Motor neuron (in vitro differentiated cells): ENCODE results near the gene ATP2A3. TPM values are rescaled to one million over a fixed set of nuclear protein-coding genes. Genes with fewer than 3 reads are reported as not detected.

Experiments used
- ATAC-seq, 8 experiments: fragments of 200-7000 bp; cut with Tn5 transposase; replicated peaks in 6 of 8; 2 replicates each; pipeline ENCODE4 v1.8.0; 2021; ENCODE audit warnings: mild to moderate bottlenecking in 8 of 8, moderate library complexity in 8 of 8
- H3K27ac ChIP-seq, 2 donors: fragments of 250-450 bp; sonication (Bioruptor Pico); 2 replicates each; pipeline ENCODE4 v1.9.0; 2021; ENCODE audit warnings: antibody characterized with exemption in 2 of 2, mild to moderate bottlenecking in 2 of 2, moderate library complexity in 1 of 2
- H3K4me1 ChIP-seq, 2 donors: fragments of 250-450 bp; sonication (Bioruptor Pico); replicated peaks in 1 of 2; 2 replicates each; pipeline ENCODE4 v1.6.1; 2021; ENCODE audit warnings: antibody characterized with exemption in 2 of 2, mild to moderate bottlenecking in 2 of 2, moderate library complexity in 1 of 2
- H3K4me3 ChIP-seq, 5 donors: fragments of 250-450 bp; sonication (Bioruptor Pico); 2 replicates each; pipeline ENCODE4 v1.9.0; 2021; ENCODE audit warnings: antibody characterized with exemption in 5 of 5, mild to moderate bottlenecking in 5 of 5, moderate library complexity in 4 of 5
- WGBS, 10 experiments: fragments of 450-650 bp; shearing (Covaris generic); methylation state at CpG; one replicate each; pipeline ENCODE4 v1.0.0; 2022; 5-methylcytosine and 5-hydroxymethylcytosine counted together
- in situ Hi-C, 9 experiments: fragments of 400-800 bp; cut with MboI; loops; one replicate each; pipeline ENCODE4 v1.15.0; 2021; ENCODE audit warnings: low sequenced_read_pairs in 9 of 9, low pct_unique_long_range_greater_than_20kb in 2 of 9; ENCODE audit not compliant: unreplicated experiment in 9 of 9
- total RNA-seq, 8 experiments: library from RNA; unstranded; fragments of 300-600 nt; gene quantifications; 2 replicates each; pipeline versions ENCODE4 v1.2.3 to v1.2.4, GENCODE V29; 2022

Gene ATP2A3
- total RNA-seq, 8 experiments from 2014 or later = 0.07 to 3.9 (median 1.00) TPM

GRCh38 chr17:3903881-3904290 is 60.4 kb downstream of the ATP2A3 start:
- 65% methylated on average over 4 of the region's 21 CpGs; no CpG with 5 or more reads in 9 of the 10 experiments for WGBS, 10 experiments

GRCh38 chr17:3903051-3903825 is 61.0 kb downstream of the ATP2A3 start:
- in situ Hi-C loops = no loop called here
- WGBS, 10 experiments = 67 to 100% (median 91%) methylated on average over 1 to 8 of the region's 25 CpGs; no CpG with 5 or more reads in 4 of the 10 experiments
- ATAC-seq = peak in 4 of 8 experiments; percentile 21 to 42 (median 32)
- H3K4me1 ChIP-seq = peaks cover 17 to 20% of the 10 kb centered on the region in 2 donors
- H3K27ac ChIP-seq = no peak overlapping the region
- H3K4me3 ChIP-seq = no peak overlapping the region

More at GRCh38 chr17:3903881-3904290, 60.4 kb downstream of the ATP2A3 start:
- peak in 5 of 8 experiments; percentile 40 to 59 (median 57) for ATAC-seq
- no peak overlapping the region for H3K27ac ChIP-seq
- no peak overlapping the region for H3K4me3 ChIP-seq
- H3K4me1 ChIP-seq = peaks cover 17 to 20% of the 10 kb centered on the region in 2 donors
- in situ Hi-C loops = no loop called here

GRCh38 chr17:3900646-3901045 is 63.6 kb downstream of the ATP2A3 start:
- H3K27ac ChIP-seq = no peak overlapping the region
- H3K4me1 ChIP-seq = peaks cover 17 to 20% of the 10 kb centered on the region in 2 donors
- ATAC-seq = no peak
- in situ Hi-C loops = no loop called here
- 42 to 100% (median 64%) methylated on average over 1 to 6 of the region's 6 CpGs; no CpG with 5 or more reads in 1 of the 10 experiments for WGBS, 10 experiments
- H3K4me3 ChIP-seq = no peak overlapping the region

DNA sequence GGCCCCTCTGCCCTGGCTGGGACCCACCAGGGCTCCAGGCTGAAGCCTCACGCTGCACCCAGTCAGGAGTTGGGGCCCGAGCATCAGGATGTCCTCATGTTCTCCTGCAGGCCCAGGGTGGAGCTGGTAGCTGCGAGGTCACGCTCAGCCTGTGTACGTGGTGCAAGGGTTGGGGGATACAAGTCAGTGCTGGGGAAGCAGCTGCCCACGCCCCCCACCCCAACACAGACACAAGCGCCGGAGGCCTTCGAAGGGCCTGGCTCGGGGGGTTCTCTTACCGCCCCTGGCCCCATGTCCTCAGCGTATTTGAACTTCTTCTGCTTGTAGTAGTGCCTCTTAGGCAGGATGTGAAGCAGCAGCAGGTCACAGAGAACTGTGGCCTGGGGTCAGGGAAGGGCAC is 66.5 kb downstream of the ATP2A3 start:
- Histone ChIP-seq H3K27ac (no peak overlapping the region), H3K4me3 (no peak overlapping the region), H3K4me1 (peaks cover 5 to 6% of the 10 kb centered on the region in 2 donors)
- 90 to 100% methylated on average over 2 to 9 of the region's 12 CpGs; no CpG with 5 or more reads in 8 of the 10 experiments for WGBS, 10 experiments
- ATAC-seq = no peak
- in situ Hi-C loops = no loop called here

DNA sequence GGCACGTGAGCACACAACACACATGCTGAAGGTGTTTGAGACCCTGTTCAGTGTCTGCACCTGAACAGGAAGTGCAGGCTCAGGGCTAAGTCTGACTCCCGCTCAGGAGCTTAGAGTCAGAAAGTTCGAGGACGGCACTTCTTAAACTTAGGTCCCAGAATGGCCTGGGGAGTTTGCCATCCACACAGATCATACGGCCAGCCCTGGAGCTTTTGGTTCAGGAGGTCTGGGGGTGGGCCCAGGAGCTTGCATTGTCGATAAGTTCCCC is 67.3 kb downstream of the ATP2A3 start:
- in situ Hi-C loops = no loop called here
- no peak for ATAC-seq
- Histone ChIP-seq H3K4me3 (no peak overlapping the region), H3K27ac (no peak overlapping the region), H3K4me1 (peaks cover 5 to 6% of the 10 kb centered on the region in 2 donors)
- WGBS, 10 experiments = 74 to 100% (median 80%) methylated on average over 1 to 6 of the region's 6 CpGs; no CpG with 5 or more reads in 3 of the 10 experiments

DNA sequence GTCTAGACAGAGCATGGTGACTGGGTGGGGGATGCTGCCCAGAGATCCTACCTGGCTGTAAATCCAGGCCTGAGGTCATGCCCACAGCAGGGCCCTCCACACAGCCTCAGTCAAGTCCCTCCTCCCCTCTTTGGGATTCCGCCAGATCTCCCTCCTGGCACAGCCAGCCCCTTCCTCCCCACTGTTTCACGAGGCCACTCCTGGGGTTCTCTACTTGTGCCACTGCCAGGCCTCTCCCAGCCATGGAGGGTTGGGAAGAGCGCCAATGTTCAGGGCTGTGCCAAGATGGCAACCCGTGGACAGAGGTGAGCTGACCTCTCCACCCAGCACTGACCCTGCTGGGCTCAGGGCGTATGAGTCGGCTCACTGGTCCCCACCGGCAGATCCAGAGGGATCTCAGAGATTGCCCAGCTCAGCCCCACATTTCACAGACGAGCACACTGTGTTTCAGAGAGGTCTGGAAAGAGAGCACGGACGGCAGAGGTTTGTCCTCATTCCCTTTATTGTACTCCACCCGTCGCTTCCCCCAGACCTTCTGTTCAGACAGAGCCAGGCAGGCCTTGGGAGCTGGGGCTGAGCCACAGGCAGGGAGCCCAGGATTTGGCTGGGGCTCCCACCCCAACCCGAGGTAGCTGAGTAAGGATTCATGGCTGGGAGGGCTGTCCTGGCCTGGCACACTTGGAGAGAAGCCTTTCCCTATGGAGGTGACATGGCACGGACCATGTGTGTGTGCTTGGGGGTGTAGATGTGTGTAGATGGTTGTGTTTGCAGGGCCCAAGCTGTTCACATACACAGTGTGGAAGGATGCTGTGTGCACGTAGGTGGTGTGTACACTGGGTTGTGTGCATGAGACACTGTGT is 67.9 kb downstream of the ATP2A3 start:
- 60 to 90% (median 77%) methylated on average over 1 to 7 of the region's 15 CpGs; no CpG with 5 or more reads in 4 of the 10 experiments for WGBS, 10 experiments
- Histone ChIP-seq H3K4me3 (no peak overlapping the region), H3K27ac (no peak overlapping the region), H3K4me1 (peaks cover 10 to 11% of the 10 kb centered on the region in 2 donors)
- ATAC-seq = no peak
- in situ Hi-C loops = no loop called here

DNA sequence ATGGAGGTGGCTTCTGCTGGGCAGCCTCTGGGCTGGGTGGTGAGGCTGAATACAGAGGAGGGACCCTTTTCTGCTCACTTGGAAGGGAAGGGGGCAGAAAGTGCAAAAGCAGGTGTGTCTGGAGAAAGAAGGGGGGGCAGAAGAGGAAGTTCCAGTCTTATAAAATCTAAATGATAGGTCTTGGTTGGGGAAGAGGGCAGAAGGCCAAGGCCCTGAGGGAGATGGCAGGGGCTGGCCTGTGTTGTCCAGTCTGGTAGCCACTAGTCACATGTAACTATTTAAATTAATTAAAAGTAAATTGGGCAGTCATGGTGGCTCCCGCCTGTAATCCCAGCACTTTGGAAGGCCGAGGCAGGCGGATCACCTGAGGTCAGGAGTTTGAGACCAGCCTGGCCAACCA is 68.9 kb downstream of the ATP2A3 start:
- H3K27ac ChIP-seq = no peak overlapping the region
- peaks cover 18 to 21% of the 10 kb centered on the region in 2 donors for H3K4me1 ChIP-seq
- in situ Hi-C loops = no loop called here

GRCh38 chr17:3894911-3895343 is 69.3 kb downstream of the ATP2A3 start:
- 0 to 90% (median 65%) methylated on average over 1 to 2 of the region's 2 CpGs; no CpG with 5 or more reads in 6 of the 10 experiments for WGBS, 10 experiments
- Histone ChIP-seq H3K4me1 (peaks cover 18 to 23% of the 10 kb centered on the region in 2 donors), H3K4me3 (no peak overlapping the region), H3K27ac (no peak overlapping the region)
- no peak for ATAC-seq
- in situ Hi-C loops = no loop called here

More for the DNA sequence above, 68.9 kb downstream of the ATP2A3 start:
- ATAC-seq = no peak
- no peak overlapping the region for H3K4me3 ChIP-seq
- WGBS, 10 experiments = 80 to 100% (median 100%) methylated on average over 1 to 3 of the region's 3 CpGs; no CpG with 5 or more reads in 3 of the 10 experiments

- Histone ChIP-seq H3K4me3 (no peak overlapping the region), H3K4me1 (peaks cover 18 to 23% of the 10 kb centered on the region in 2 donors), H3K27ac (no peak overlapping the region)
- in situ Hi-C loops = no loop called here
- no peak for ATAC-seq
- 40 to 100% (median 83%) methylated on average over 1 to 5 of the region's 5 CpGs; no CpG with 5 or more reads in 3 of the 10 experiments for WGBS, 10 experiments
These were observed 70.0 kb downstream of the ATP2A3 start for GRCh38 chr17:3894188-3894587.

DNA sequence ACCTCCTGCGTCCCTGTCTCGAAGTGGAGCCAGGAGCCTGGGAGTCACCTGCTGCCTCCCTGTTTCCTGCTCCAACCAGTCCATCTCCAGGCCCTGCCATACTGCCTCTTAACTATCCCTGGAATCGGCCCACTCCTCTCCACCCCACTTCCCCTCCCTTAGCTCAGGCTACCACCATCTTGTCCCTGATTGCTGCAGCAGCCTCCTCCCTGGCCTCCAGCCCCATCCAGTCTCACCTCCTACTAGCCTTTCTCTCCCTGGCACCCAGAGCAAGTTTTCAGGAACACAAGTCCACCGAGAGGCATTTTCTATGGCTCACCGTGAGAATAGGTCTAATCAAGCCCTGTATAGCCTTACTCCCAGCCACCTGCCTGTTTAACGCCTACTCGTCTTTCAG is 70.5 kb downstream of the ATP2A3 start:
- ATAC-seq = no peak
- peaks cover 23 to 28% of the 10 kb centered on the region in 2 donors for H3K4me1 ChIP-seq
- peak overlapping the region in 4 of 5 donors; percentile 57 to 67 (median 64) for H3K4me3 ChIP-seq
- H3K27ac ChIP-seq = peak overlapping the region; percentile 77
- in situ Hi-C loops = no loop called here
- 75 to 100% (median 93%) methylated on average over 1 to 4 of the region's 7 CpGs; no CpG with 5 or more reads in 4 of the 10 experiments for WGBS, 10 experiments

GRCh38 chr17:3893003-3893719 is 71.1 kb downstream of the ATP2A3 start, which contains the start of gene CAMKK1:
TSS of gene CAMKK1 (minus strand) at chr17:3893053. CDS start at chr17:3885687, 7,366 bp downstream.
- peak; percentile 38 to 78 (median 59) for ATAC-seq
- H3K4me3 ChIP-seq = peak within 1 kb of the TSS; percentile 52 to 67 (median 63)
- H3K4me1 ChIP-seq = peaks cover 28 to 33% of the 10 kb centered on the region in 2 donors
- H3K27ac ChIP-seq = peak within 1 kb of the TSS; percentile 77
- in situ Hi-C loops = no loop called here
- 13% methylated on average over 5 of the region's 75 CpGs; no CpG with 5 or more reads in 9 of the 10 experiments for WGBS, 10 experiments
